ENCODE results near the gene ASAP2.

DNA sequence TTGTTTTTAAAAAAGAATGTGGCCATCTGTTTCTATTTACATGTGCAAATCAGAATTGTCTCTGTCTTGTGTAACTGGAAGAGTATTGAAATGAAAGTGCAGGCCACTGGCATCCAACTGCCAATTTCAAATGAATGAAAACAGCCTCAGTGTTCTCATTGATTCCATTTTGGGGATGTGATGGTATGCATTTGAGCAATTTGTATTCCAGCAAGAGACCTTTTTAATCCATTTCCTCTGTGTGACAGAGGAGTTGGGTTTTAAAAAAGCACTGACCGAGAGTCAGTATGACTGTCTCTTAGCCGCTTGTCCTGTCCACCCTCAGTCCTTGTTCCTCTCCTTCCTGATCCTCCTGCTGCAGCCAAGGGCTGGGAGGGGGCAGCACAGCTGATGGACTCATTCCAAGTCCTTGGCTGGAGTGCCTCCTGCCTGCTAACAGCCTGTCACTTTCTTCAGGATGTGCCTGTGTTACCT, 50.0 kb downstream of the ASAP2 start:
- TF ChIP-seq, protein P1, sequence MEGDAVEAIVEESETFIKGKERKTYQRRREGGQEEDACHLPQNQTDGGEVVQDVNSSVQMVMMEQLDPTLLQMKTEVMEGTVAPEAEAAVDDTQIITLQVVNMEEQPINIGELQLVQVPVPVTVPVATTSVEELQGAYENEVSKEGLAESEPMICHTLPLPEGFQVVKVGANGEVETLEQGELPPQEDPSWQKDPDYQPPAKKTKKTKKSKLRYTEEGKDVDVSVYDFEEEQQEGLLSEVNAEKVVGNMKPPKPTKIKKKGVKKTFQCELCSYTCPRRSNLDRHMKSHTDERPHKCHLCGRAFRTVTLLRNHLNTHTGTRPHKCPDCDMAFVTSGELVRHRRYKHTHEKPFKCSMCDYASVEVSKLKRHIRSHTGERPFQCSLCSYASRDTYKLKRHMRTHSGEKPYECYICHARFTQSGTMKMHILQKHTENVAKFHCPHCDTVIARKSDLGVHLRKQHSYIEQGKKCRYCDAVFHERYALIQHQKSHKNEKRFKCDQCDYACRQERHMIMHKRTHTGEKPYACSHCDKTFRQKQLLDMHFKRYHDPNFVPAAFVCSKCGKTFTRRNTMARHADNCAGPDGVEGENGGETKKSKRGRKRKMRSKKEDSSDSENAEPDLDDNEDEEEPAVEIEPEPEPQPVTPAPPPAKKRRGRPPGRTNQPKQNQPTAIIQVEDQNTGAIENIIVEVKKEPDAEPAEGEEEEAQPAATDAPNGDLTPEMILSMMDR (IDR thresholded peaks at IDR 0.05), result no peak
- no peak for TF ChIP-seq POLR2AphosphoS5 (IDR thresholded peaks at IDR 0.05)
- TF ChIP-seq POLR2A (IDR thresholded peaks at IDR 0.05), result no peak

All from suprapubic skin (tissue), 4 donors.